ENCODE data around the gene MMS19.

Gene MMS19

GRCh38 chr10:97537186-97537869, 39.1 kb upstream of the MMS19 start:
- peaks cover 11% of the 10 kb centered on the region for H3K4me1 ChIP-seq

GRCh38 chr10:97534746-97535367, 36.6 kb upstream of the MMS19 start:
- Histone ChIP-seq H3K27me3 (no peaks in the 10 kb centered on the region), H3K36me3 (no peaks in the 10 kb centered on the region), H3K9me3 (no peaks in the 10 kb centered on the region), H3K4me1 (peaks cover 5% of the 10 kb centered on the region; the same call in 1 of the 2 replicates), H3K4me3 (ENCODE audit: low read depth, low read length) (no peak overlapping the region)
- TF ChIP-seq CTCF (IDR thresholded peaks at IDR 0.05; ENCODE audit: low read depth, low read length), result peak; percentile 48
- DNase-seq, result peak; percentile 30

More at GRCh38 chr10:97537186-97537869, 39.1 kb upstream of the MMS19 start:
- Histone ChIP-seq H3K4me3 (ENCODE audit: low read depth, low read length) (no peak overlapping the region), H3K9me3 (no peaks in the 10 kb centered on the region), H3K36me3 (no peaks in the 10 kb centered on the region), H3K27me3 (no peaks in the 10 kb centered on the region)
- TF ChIP-seq CTCF (IDR thresholded peaks at IDR 0.05; ENCODE audit: low read depth, low read length), result no peak
- no peak for DNase-seq

- Histone ChIP-seq H3K4me1 (peaks cover 5% of the 10 kb centered on the region; the same call in 1 of the 2 replicates), H3K4me3 (ENCODE audit: low read depth, low read length) (no peak overlapping the region), H3K27me3 (no peaks in the 10 kb centered on the region), H3K9me3 (no peaks in the 10 kb centered on the region), H3K36me3 (no peaks in the 10 kb centered on the region)
- no peak for TF ChIP-seq CTCF (IDR thresholded peaks at IDR 0.05; ENCODE audit: low read depth, low read length)
- no peak for DNase-seq
Observed at GRCh38 chr10:97533888-97534287, 35.7 kb upstream of the MMS19 start.

- no peak overlapping the region for H3K4me3 ChIP-seq (ENCODE audit: low read depth, low read length)
- H3K4me1 ChIP-seq, result no peaks in the 10 kb centered on the region
- no peaks in the 10 kb centered on the region for H3K27me3 ChIP-seq
- no peaks in the 10 kb centered on the region for H3K9me3 ChIP-seq
- no peak for TF ChIP-seq CTCF (IDR thresholded peaks at IDR 0.05; ENCODE audit: low read depth, low read length)
- DNase-seq, result peak; percentile 29
- no peaks in the 10 kb centered on the region for H3K36me3 ChIP-seq
Observed at GRCh38 chr10:97532935-97533671, 34.9 kb upstream of the MMS19 start.

GRCh38 chr10:97531401-97531986, 33.3 kb upstream of the MMS19 start:
- no peak for DNase-seq
- TF ChIP-seq CTCF (IDR thresholded peaks at IDR 0.05; ENCODE audit: low read depth, low read length), result no peak
- H3K4me3 ChIP-seq (ENCODE audit: low read depth, low read length), result no peak overlapping the region
- H3K27me3 ChIP-seq, result no peaks in the 10 kb centered on the region
- H3K4me1 ChIP-seq, result no peaks in the 10 kb centered on the region
- no peaks in the 10 kb centered on the region for H3K9me3 ChIP-seq
- H3K36me3 ChIP-seq, result no peaks in the 10 kb centered on the region
